Measurements from ENCODE around the gene EXOSC7. TPM values are rescaled to one million over a fixed set of nuclear protein-coding genes. Genes with fewer than 3 reads are reported as not detected.

Gene EXOSC7
- polyA plus RNA-seq, 1 of the 3 experiments (the other 2 are of a cell fraction), result 83.5 TPM

- TF ChIP-seq EZH2phosphoT487 (IDR thresholded peaks at IDR 0.05; ENCODE audit: borderline replicate concordance, low read depth) (no peak), NRF1 (IDR thresholded peaks at IDR 0.05; ENCODE audit: low read depth, low read length) (no peak), RFX5 (IDR thresholded peaks at IDR 0.05; ENCODE audit: low read length) (no peak)
These were observed 12.3 kb upstream of the EXOSC7 start (continued) for GRCh38 chr3:44963571-44964325.

GRCh38 chr3:44965165-44965564 is 10.9 kb upstream of the EXOSC7 start:
- H3K4me2 ChIP-seq, result no peak overlapping the region
- ChIA-PET CTCF (no interaction called here), POLR2A (no interaction called here)
- no peak overlapping the region for H2AFZ ChIP-seq (ENCODE audit: low read depth)
- no peaks in the 10 kb centered on the region for H3K9me2 ChIP-seq
- H3K79me2 ChIP-seq (ENCODE audit: insufficient read depth), result peaks cover 66% of the 10 kb centered on the region
- H3K4me1 ChIP-seq (ENCODE audit: control insufficient read depth in 1 of 2, insufficient read depth in 2 of 2, low read depth in 1 of 2, low read length in 1 of 2), result peaks cover 0 to 44% of the 10 kb centered on the region in 2 experiments; a peak in 3 of 4 replicates
- no peak overlapping the region; a peak in 1 of 4 replicates for H3K27ac ChIP-seq (ENCODE audit: low read depth in 2 of 2, low read length in 1 of 2)
- no peaks in the 10 kb centered on the region for H3K9me3 ChIP-seq
- H3K4me3 ChIP-seq (ENCODE audit: low read depth in 2 of 2, low read length in 1 of 2), result no peak overlapping the region
- peaks cover 4% of the 10 kb centered on the region for H3F3A ChIP-seq (replicated peaks; ENCODE audit: insufficient read depth)
- no peaks in the 10 kb centered on the region for H3K27me3 ChIP-seq (ENCODE audit: insufficient read depth)
- TF ChIP-seq MEF2A (IDR thresholded peaks at IDR 0.05; ENCODE audit: borderline replicate concordance, low read depth) (no peak), ELF1 (IDR thresholded peaks at IDR 0.05) (no peak), SMC3 (IDR thresholded peaks at IDR 0.05; ENCODE audit: low read depth, low read length) (no peak), PBX3 (IDR thresholded peaks at IDR 0.05) (no peak), RFX5 (IDR thresholded peaks at IDR 0.05; ENCODE audit: low read length) (no peak), JUND (IDR thresholded peaks at IDR 0.05) (no peak), EP300 (IDR thresholded peaks at IDR 0.05; ENCODE audit: borderline replicate concordance in 1 of 2, low read depth in 1 of 2, low read length in 1 of 2) (no peak), POLR2AphosphoS5 (IDR thresholded peaks at IDR 0.05; ENCODE audit: low read depth, low read length) (no peak), YY1 (IDR thresholded peaks at IDR 0.05; ENCODE audit: low read depth) (no peak), NRF1 (IDR thresholded peaks at IDR 0.05; ENCODE audit: low read depth, low read length) (no peak), FOSL2 (IDR thresholded peaks at IDR 0.05; ENCODE audit: borderline replicate concordance, low read depth) (no peak), GABPA (IDR thresholded peaks at IDR 0.05; ENCODE audit: low read depth) (no peak), SIN3A (IDR thresholded peaks at IDR 0.05; ENCODE audit: borderline replicate concordance, low read depth, low read length) (no peak), MAX (IDR thresholded peaks at IDR 0.05; ENCODE audit: low read depth) (no peak), RXRA (IDR thresholded peaks at IDR 0.05; ENCODE audit: borderline replicate concordance, low read depth) (no peak), REST (IDR thresholded peaks at IDR 0.05; ENCODE audit: low read depth, low read length) (no peak), ZBTB33 (IDR thresholded peaks at IDR 0.05; ENCODE audit: borderline replicate concordance, low read depth) (no peak), RCOR1 (IDR thresholded peaks at IDR 0.05; ENCODE audit: low read length) (no peak), FOXM1 (IDR thresholded peaks at IDR 0.05; ENCODE audit: low read depth) (no peak)
- H3K36me3 ChIP-seq (replicated peaks in 1 of 2; ENCODE audit: control insufficient read depth in 1 of 2, insufficient read depth in 2 of 2, low read length in 1 of 2), result no peaks in the 10 kb centered on the region
- no peak for DNase-seq
- H3K9ac ChIP-seq, result no peak overlapping the region
- 92% methylated on average over 3 of the region's 3 CpGs for WGBS (ENCODE audit: low lambda C conversion rate)
- peaks cover 27% of the 10 kb centered on the region; the same call in 1 of the 2 replicates for H4K20me1 ChIP-seq (ENCODE audit: insufficient read depth)
